Measurements from ENCODE around the gene MRPL37.

The MRPL37 gene

GRCh38 chr1:54240741-54241335 lies 40.9 kb downstream of the MRPL37 start:
- DNase-seq (ENCODE audit: low read depth) = no peak

GRCh38 chr1:54241364-54241763 lies 41.4 kb downstream of the MRPL37 start:
- no peak for DNase-seq (ENCODE audit: low read depth)

- DNase-seq (ENCODE audit: low read depth) = no peak
Observed at GRCh38 chr1:54243022-54243421, 43.1 kb downstream of the MRPL37 start.

GRCh38 chr1:54244655-54245054 lies 44.7 kb downstream of the MRPL37 start:
- DNase-seq (ENCODE audit: low read depth) = no peak

GRCh38 chr1:54245501-54245900 lies 45.5 kb downstream of the MRPL37 start:
- no peak for DNase-seq (ENCODE audit: low read depth)

GRCh38 chr1:54246116-54246721 lies 46.3 kb downstream of the MRPL37 start:
- no peak for DNase-seq (ENCODE audit: low read depth)

GRCh38 chr1:54247863-54248515 lies 48.0 kb downstream of the MRPL37 start:
- DNase-seq (ENCODE audit: low read depth) = no peak

GRCh38 chr1:54248966-54249365 lies 49.0 kb downstream of the MRPL37 start:
- DNase-seq (ENCODE audit: low read depth) = peak; percentile 42

GRCh38 chr1:54249819-54250435 lies 50.0 kb downstream of the MRPL37 start:
- peak; percentile 79 for DNase-seq (ENCODE audit: low read depth)

- DNase-seq (ENCODE audit: low read depth) = no peak
Observed at GRCh38 chr1:54250670-54251069, 50.7 kb downstream of the MRPL37 start.

GRCh38 chr1:54252371-54252936 lies 52.5 kb downstream of the MRPL37 start:
- DNase-seq (ENCODE audit: low read depth) = no peak

GRCh38 chr1:54253480-54253879 lies 53.5 kb downstream of the MRPL37 start:
- peak; percentile 96 for DNase-seq (ENCODE audit: low read depth)

GRCh38 chr1:54254055-54254454 lies 54.1 kb downstream of the MRPL37 start:
- peak; percentile 52 for DNase-seq (ENCODE audit: low read depth)

- peak; percentile 58 for DNase-seq (ENCODE audit: low read depth)
Observed at GRCh38 chr1:54255026-54255702, 55.2 kb downstream of the MRPL37 start.

GRCh38 chr1:54256522-54257345 lies 56.8 kb downstream of the MRPL37 start:
- no peak for DNase-seq (ENCODE audit: low read depth)

GRCh38 chr1:54257346-54257620 lies 57.3 kb downstream of the MRPL37 start:
- DNase-seq (ENCODE audit: low read depth) = no peak

GRCh38 chr1:54257876-54258275 lies 57.9 kb downstream of the MRPL37 start:
- no peak for DNase-seq (ENCODE audit: low read depth)

GRCh38 chr1:54259546-54260140 lies 59.7 kb downstream of the MRPL37 start:
- DNase-seq (ENCODE audit: low read depth) = no peak

- no peak for DNase-seq (ENCODE audit: low read depth)
Observed at GRCh38 chr1:54260810-54261209, 60.8 kb downstream of the MRPL37 start.

- DNase-seq (ENCODE audit: low read depth) = no peak
Observed at GRCh38 chr1:54262244-54262643, 62.3 kb downstream of the MRPL37 start.

- no peak for DNase-seq (ENCODE audit: low read depth)
Observed at GRCh38 chr1:54263601-54264226, 63.7 kb downstream of the MRPL37 start.
